Measurements from ENCODE around the gene TYW1B.
"Not testable (repeated sequence)": the region's sequence is repeated elsewhere in the genome, so short reads cannot be mapped to it uniquely, and the experiment has no call there.

The TYW1B gene

DNA sequence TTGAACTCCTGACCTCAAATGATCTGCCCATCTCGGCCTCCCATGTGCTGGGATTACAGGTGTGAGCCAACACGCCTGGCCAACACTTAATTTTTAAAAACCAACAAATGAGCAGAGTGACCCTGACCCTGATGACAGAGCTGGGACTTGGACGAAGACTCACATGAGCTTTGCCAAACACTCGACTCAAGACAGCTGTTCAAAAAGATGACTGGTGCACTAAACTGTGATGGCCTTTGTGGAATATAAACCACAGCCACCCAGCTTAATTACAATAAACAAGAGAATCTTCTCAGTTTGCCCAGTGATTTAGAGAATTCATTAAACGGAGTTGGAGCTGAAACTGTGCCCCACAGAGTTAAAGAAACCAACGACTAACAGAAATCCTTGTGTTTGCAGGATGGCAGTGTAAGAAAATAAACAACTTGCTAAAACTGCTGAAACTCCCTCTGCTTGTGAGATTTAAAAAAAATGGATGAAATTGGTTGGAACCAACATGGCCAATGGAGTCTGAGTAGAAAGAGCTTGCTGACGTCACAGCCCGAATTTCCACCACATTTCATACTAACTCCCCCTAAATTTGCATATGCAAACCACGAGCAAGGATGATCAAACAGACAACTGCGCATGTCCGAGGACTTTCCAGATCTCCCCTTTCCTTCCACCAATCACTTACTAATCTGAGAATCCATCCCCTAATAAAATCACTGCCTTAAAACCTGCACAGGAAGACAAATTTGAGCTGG, 209.4 kb downstream of the TYW1B start:
- DNase-seq = not testable (repeated sequence)

GRCh38 chr7:72609761-72610160, 218.2 kb downstream of the TYW1B start:
- not testable (repeated sequence) for DNase-seq

DNA sequence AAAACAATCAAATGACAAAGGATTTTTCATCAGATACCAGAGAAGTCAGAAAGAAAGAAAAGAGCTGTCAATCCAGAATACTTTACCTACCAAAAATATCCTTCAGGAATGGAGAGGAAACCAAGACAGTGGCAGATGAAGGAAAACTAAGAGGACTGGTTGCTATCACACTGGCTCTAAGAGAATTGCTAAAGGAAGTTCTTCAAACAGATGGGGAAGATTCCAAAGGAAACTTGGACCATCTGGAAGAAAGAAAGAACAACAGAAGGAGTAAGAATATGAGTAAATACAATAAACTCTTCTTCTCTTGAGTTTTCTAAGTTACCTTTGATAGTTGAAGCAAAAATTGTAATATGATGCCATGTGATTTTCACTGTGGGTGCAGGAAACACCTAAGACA, 220.0 kb downstream of the TYW1B start:
- not testable (repeated sequence) for DNase-seq

GRCh38 chr7:72605863-72606431, 222.1 kb downstream of the TYW1B start:
- not testable (repeated sequence) for DNase-seq

DNA sequence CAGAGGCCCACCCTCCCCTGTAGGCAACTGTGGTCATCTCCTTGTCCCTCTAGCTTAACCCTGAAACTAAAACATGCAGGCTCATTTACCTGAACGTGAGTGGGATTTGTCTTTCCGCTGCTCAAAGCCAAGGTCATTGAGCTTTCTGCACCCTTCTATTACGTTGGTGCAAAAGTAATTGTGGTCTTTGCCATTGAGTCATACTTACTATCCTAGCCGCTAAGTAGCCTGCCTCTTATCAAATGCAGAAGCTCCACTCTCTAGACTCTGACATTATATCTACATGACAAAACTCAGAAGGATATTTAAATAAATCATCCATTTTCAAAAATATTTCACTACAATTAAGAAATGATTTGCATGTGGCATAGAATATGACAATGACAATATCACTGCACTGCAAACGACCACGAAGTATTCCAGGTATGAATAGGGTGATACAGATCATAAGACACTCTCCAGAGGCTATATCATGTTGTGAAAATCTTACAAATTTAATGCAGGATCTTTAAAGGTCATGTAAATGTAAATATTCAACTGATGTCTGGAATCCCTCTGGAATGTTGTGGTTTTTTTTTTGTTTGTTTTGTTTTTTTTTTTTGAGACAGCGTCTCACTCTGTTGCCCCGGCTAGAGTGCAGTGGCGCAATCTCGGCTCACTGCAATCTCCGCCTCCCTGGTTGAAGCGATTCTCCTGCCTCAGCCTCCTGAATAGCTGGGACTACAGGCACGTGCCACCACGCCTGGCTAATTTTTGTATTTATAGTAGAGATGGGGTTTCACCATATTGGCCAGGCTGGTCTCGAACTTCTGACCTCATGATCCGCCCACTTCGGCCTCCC, 223.0 kb downstream of the TYW1B start:
- not testable (repeated sequence) for DNase-seq

DNA sequence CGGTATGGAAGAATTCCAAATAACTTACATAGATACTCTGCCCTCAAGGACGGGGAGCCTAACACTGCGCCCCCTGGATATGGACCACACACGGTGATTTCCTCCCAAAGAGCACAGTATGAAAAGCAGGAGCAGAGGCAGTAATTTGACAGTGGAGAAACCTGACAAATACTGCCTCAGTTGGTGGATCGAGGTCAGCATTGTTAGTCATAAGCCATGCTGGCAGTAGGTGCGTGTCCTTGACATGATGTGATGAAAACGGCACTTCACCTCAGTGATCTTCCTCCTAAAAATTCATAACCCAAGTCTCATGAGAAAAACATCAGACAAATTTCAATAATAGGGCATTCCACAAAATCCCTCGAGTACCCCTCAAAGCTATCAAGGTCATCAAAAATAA, 224.5 kb downstream of the TYW1B start:
- not testable (repeated sequence) for DNase-seq

DNA sequence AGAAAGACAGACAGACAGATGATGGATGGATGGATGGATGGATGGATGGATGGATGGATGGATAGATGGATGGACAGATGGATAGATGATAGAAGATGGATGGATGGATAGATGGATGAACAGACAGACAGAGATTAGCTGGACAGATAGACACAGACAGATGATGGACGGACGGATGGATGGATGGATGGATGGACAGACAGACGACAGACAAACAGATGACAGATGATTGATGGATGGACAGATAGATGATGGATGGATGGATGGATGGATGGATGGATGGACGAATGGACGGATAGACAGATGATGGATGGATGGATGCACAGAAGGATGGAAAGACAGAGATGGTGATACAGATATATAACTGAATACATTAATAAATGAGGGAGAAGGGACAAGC, 224.9 kb downstream of the TYW1B start:
- DNase-seq = no peak

GRCh38 chr7:72601683-72602082, 226.3 kb downstream of the TYW1B start:
- DNase-seq = not testable (repeated sequence)

DNA sequence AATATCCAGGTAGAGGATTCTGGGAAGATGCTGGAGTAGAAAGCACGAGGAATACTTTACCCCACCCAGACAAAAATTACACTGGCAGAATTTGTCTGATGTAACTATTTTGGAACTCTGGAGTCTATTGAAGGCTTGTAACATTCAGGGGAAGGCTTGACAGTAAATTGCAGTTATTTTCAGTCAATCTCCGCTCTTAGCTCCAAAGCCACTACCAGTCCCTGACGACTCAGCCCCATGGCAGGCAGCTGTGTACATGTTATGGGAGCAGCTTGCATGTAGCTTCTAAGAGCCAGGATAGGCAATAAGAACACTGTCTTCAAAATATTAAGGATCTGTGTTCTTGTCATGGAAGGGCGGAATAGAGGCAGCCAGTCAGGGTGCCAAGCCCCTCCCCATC, 238.0 kb downstream of the TYW1B start:
- not testable (repeated sequence) for DNase-seq

- not testable (repeated sequence) for DNase-seq
Observed at GRCh38 chr7:72587267-72587666, 240.7 kb downstream of the TYW1B start.

GRCh38 chr7:72584576-72584975, 243.4 kb downstream of the TYW1B start:
- DNase-seq = not testable (repeated sequence)

- DNase-seq = not testable (repeated sequence)
Observed at GRCh38 chr7:72583620-72584361, 244.2 kb downstream of the TYW1B start.

- not testable (repeated sequence) for DNase-seq
Observed at GRCh38 chr7:72580142-72580770, 247.7 kb downstream of the TYW1B start.

DNA sequence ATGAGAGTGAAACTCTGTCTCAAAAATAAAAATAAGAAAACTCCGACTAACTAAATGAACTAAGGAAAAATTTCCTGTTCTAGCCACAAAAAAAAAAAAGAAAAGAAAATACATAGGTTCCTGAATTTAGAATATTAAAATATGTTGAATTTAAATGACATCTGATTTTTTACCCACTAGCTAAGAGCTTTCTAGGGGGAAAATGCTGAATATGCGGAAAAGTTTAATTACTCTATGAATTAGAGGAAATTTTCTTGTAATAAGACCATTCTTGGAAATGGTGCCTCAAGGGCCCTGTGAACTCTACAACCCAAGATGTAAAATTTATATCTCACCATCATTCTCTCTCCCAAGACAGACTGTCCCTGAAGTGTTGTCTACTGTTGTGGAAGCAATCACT, 250.9 kb downstream of the TYW1B start:
- DNase-seq = no peak

DNA sequence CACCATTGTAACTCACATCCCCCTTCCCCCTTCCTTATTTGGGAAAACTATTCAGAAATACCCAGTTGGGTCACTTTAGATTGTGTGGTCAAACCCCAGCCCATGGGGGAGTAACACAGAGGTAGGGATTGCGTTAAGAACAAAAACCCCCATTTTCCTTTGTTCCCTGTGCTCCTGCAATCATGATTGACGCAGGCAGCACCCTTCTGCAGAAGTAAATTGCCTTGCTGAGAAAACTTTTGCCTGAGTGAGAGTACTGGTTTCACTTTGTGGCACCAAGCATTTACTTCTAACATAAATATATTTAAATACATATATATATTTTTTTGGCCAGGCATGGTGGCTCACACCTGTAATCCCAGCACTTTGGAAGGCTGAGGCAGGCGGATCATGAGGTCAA, 266.0 kb downstream of the TYW1B start:
- not testable (repeated sequence) for DNase-seq

GRCh38 chr7:72559546-72559945, 268.5 kb downstream of the TYW1B start:
- DNase-seq = not testable (repeated sequence)

- DNase-seq = not testable (repeated sequence)
Observed at GRCh38 chr7:72556733-72557132, 271.3 kb downstream of the TYW1B start.

DNA sequence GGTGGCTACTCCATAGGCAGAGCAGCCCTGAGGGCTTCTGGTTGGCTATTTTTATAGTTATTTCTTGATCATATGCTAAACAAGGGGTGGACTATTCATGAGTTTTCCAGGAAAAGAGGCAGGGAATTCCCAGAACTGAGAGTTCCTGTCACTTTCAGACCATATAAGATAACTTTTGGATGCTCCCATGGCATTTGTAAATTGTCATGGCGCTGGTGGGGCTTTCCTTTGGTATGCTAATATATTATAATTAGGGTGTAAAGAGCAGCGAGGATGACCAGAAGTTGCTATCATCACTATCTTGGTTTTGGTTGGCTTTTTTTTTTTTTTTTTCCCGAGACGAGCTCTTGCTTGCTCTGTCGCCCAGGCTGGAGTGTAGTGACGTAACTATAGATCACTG, 272.8 kb downstream of the TYW1B start:
- not testable (repeated sequence) for DNase-seq

DNA sequence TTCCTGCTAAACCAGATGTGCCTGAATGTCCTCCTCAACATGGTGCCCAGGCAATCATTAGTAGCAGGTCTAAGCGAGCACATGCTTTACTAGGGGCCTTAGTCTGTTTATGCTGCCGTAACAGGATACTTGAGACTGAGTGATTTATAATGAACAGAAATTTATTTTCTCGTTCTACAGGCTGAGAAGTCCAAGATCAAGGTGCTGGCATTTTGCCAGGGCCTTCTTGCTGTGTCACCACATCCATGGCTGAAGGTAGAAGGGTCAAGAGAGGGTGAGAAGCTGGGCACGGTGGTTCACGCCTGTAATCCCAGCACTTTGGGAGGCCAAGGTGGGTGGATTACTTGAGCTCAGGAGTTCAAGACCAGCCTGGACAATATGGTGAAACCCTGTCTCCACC, 273.6 kb downstream of the TYW1B start:
- not testable (repeated sequence) for DNase-seq

DNA sequence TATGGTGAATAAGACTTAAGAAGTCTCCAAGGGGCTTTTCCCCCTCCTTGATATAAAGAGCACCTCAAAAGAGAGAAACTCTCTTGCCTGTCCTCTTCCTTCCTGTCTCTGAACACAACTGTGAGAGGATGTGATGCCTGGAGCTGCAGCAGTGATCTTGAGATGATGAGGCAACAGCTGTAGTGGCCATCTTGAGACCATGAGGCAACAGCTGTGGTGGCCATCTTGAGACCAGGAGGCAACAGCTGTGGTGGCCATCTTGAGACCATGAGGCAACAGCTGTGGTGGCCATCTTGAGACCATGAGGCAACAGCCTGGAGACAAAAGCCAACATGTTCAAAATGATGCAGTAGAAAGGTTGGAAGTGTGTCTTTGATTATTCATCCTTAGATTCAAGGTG, 277.5 kb downstream of the TYW1B start:
- not testable (repeated sequence) for DNase-seq

GRCh38 chr7:72546586-72547237, 281.3 kb downstream of the TYW1B start:
- not testable (repeated sequence) for DNase-seq

GRCh38 chr7:72544531-72544930, 283.5 kb downstream of the TYW1B start:
- not testable (repeated sequence) for DNase-seq

Measured in effector CD4-positive, alpha-beta T cell (primary cell).